Measurements from ENCODE around the gene PSMA6.
A peak's percentile ranks its signal among the peaks of the same experiment; 100 is the strongest.
"Not testable (repeated sequence)": the region's sequence is repeated elsewhere in the genome, so short reads cannot be mapped to it uniquely, and the experiment has no call there.

Gene PSMA6

GRCh38 chr14:35285168-35286002 is 6.8 kb upstream of the PSMA6 start:
- DNase-seq, result peak; percentile 97

DNA sequence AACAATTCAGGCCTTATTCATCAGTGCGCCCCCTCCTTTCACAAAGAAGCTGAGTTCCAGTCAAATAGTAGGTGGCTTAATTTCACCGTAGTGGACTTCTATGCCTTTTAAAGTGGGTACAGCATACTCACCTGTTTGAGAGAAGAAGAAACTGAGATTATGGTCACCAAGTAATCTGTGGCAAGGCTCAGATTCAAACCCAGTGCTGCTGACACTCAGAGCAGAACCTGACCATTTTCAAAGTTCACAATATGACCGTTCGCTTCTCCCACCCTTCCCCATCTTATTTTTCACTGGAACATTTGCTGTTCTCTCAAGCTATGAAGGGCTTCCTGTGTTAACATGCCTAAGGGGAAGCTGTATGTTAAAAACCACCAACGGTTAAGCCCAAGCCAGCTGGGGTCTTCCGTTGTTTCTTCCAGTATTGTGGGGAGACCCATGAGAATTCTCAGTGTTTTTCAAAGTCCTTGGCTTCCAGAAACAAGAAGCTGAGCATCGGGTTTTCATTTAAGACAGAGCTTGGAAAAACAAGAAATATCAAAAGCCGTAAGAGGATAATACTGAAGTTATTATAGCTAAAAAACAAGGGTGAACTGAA is 6.1 kb upstream of the PSMA6 start:
- peak; percentile 83 for DNase-seq

- DNase-seq, result peak; percentile 99
Measured at GRCh38 chr14:35286707-35287106, 5.5 kb upstream of the PSMA6 start.

DNA sequence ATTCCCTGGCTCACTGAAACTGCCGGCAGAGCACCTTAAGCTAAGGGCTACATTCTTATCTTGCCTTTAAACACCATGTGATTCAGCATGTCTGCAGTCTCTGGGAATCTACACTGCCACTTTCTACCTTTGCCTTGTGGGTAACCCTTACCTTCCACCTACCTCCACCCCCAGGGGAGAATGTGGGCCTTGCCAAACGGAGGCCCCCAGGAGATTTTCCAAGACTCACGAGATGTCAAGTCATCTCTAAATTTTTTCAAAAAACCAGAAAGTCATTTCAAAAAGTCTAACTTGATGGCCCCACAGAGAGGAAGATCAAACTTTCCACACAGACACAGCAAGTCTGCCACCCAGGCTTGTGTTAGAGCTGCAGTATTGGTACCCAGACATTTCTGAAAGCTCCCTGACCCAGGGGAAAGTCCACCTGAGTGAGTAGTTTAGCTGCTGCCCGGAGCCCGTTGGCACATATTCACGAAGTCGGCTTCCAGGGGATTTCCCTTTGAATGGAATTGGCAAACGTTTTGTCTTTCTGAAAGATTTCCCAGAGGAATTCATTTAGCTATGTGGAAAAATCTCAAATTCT is 4.7 kb upstream of the PSMA6 start:
- DNase-seq, result no peak

- no peak for DNase-seq
Measured at GRCh38 chr14:35289623-35290022, 2.6 kb upstream of the PSMA6 start.

DNA sequence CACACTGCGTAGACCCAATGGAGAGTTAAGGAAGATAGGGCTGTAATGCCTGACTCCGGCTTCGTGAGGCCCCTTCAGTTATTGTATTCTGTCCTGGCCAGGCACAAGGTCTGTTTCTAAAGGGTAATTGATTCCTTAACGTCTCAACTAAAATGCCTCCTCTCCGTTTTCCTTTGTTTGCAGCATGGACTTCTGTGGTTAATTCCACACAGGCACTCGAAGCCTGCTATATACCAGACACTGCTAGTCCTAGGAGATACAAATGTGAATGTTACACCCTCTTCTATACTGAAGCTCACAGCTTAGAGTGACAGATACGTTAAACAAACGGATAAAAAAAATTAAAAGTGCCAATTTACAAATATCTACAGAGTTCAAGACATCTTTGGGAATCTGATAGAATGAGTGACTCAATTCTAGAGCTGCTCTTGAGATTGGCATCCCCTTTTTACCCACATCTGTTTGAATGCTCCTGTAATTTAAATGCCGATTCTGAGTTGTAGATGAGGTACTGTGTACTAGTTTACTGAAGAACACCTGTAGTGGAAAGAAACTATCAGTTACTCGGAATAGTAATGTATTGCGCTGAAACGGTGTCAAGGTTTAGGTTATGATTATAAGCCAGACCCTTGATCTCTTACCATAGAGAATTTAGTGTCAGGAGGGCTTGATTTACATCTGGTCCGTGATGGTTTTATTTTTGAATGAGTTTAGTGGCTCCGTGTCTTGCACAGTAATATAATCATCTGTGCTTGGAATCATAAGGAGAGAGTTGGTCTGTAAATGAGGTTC is 784 bp downstream of the PSMA6 start:
- no peak for DNase-seq

- no peak for DNase-seq
Measured at GRCh38 chr14:35295845-35296161, 3.6 kb downstream of the PSMA6 start.

DNA sequence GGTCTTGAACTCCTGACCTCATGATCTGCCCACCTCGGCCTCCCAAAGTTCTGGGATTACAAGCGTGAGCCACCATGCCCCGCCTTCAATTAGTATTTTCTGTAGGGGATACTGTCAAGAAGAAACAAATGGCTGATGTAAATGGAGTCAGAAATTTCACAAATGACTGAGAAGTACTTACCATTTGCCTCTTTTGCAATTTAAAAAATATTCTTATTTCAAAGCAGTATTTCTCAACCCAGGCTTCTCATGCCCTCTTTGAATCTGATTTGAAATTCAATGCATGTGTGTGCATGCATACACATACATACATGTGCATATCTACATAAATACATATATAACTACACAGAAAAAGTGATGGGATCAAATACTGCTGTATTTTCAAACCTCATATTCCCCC is 4.4 kb downstream of the PSMA6 start:
- peak; percentile 11 for DNase-seq

- DNase-seq, result no peak
Measured at GRCh38 chr14:35297706-35298105, 5.5 kb downstream of the PSMA6 start.

GRCh38 chr14:35298351-35298750 is 6.2 kb downstream of the PSMA6 start:
- peak; percentile 9 for DNase-seq

DNA sequence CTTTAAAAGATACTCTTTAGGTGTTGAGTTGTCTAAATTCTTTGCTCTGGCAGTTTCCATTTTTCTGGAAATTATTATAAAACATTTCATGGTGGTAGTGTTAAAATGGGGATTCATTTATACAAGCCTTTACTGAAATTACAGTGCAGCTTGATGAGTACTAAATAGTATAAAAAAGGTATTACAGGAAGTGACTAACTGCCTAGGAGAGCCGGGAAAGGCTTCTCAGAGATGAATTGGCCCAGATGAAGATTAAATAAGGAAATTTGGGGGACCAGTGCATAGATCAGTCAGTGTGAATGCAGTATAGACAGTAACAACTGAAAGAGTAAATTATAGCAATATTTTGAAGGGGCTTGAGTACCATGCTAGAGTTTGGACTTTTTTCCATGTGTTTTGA is 7.5 kb downstream of the PSMA6 start:
- no peak for DNase-seq

DNA sequence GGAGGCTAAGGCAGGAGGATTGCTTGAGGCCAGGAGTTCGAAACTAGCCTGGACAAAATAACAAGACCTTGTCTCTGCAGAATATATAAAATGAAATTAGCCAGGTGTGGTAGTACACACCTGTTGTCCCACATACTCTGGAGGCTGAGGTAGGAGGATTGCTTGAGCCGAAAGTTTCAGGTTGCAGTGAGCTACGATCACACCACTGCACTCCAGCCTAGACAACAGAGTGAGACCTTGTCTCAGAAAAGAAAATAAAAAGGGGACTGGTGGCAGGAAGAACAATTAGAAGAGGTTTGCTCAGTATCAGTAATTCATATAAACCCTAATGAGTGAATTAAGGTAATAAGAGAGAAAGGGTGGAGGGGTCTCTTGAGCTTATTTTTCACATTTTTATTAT is 8.0 kb downstream of the PSMA6 start:
- no peak for DNase-seq

DNA sequence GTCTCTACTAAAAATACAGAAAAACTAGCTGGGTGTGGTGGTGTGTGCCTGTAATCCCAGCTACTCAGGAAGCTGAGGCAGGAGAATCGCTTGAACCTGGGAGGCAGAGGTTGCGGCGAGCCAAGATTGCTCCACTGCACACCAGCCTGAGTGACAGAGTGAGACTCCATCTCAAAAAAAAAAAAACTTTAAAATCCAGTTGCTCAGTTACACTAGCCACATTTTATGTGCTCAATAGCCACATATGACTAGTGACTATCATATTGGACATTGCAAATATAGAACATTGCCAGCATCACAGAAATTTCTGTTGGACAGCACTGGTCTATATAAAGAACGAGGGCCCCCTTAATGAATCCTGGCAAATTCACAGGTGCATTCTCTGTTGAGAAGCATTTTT is 9.2 kb downstream of the PSMA6 start:
- DNase-seq, result not testable (repeated sequence)

GRCh38 chr14:35301735-35302528 is 9.8 kb downstream of the PSMA6 start:
- DNase-seq, result no peak

GRCh38 chr14:35303149-35303935 is 11.2 kb downstream of the PSMA6 start:
- no peak for DNase-seq

GRCh38 chr14:35304812-35305462 is 12.8 kb downstream of the PSMA6 start:
- DNase-seq, result no peak

DNA sequence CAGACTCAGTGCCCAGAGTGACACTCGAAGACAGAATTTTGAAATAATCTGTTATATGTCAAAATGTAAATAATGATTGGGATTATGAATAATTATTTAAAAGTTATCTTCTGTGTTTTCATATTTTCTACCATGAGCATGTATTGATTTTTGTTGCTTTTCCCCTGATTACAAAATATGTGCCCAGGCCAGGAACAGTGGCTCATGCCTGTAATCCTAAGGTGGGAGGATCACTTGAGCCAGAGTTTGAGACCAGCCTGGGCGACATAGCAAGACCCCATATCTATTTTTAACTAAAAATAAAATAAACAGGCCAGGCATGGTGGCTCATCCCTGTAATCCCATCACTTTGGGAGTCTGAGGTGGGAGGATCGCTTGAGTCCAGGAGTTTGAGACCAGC is 13.5 kb downstream of the PSMA6 start:
- no peak for DNase-seq

DNA sequence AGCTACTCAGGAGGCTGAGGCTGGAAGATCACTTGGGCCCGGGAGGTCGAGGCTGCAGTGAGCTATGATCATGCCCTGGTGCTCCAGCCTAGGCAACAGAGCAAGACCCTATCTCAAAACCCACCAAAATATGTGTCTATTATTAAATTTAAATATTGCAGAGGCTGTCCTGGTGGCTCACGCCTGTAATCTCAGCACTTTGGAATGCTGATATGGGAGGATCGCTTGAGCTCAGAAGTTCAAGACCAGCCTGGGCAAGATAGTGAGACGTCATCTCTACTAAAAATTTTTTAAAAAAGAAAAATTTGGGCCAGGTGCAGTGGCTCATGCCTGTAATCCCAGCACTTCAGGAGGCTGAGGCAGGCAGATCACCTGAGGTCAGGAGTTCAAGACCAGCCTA is 13.9 kb downstream of the PSMA6 start:
- DNase-seq, result no peak

DNA sequence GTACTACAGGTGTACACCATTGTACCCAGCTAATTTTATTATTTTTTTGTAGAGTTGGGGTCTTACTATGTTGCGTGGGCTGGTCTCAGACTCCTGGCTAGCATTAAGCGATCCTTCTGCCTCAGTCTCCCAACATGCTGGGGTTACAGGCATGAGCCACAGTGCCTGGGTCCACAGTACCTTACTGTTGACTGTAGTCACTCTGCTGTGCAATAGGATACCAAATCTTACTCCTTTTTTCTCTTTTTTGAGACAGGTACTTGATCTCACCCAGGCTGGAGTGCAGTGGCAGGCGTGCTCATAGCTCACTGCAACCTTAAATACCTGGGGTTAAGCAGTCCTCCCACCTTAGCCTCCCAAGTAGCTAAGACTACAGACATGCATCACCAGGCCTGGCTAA is 25.6 kb downstream of the PSMA6 start:
- DNase-seq, result no peak

- no peak for DNase-seq
Measured at GRCh38 chr14:35319509-35319908, 27.3 kb downstream of the PSMA6 start.

DNA sequence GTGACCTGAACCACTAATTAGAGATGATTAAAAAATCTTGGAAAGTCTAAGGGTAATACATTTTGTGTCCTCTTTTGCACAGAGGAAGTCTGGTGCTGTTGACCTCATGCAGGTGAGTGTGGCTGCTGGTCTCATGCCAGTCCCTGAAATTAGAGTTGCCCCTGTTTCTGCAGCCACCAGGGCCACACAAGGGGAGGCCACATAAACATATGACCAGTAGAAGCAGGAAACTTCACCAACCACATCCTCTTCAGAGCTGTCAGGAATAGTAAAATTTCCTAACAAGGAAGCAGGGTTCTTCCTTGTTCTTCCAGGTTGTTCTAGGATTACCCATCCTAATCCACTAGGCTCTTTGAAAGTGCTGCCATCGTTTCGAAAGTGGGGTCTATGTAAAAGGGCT is 28.3 kb downstream of the PSMA6 start:
- DNase-seq, result peak; percentile 45

All from MV-4-11 (cell line).